Suprapubic skin (tissue), 4 donors: Measurements from ENCODE around the gene ADAM33. TPM values are rescaled to one million over a fixed set of nuclear protein-coding genes. Genes with fewer than 3 reads are reported as not detected.

Source experiments
- DNase-seq, 2 donors: peaks; one replicate each; pipeline ENCODE4 v3.0.0-alpha.2; 2019; ENCODE audit warnings: low spot score in 2 of 2
- H3K27ac ChIP-seq: fragments of 200-600 bp; sonication (generic); one replicate; pipeline ENCODE4 v1.5.1; 2019
- H3K27me3 ChIP-seq: fragments of 200-600 bp; sonication (generic); one replicate; pipeline ENCODE4 v1.5.1; 2019
- H3K36me3 ChIP-seq: fragments of 200-600 bp; sonication (generic); one replicate; pipeline ENCODE4 v1.5.1; 2019
- H3K4me1 ChIP-seq: fragments of 200-600 bp; sonication (generic); one replicate; pipeline ENCODE4 v1.5.1; 2019
- H3K4me3 ChIP-seq: fragments of 200-600 bp; sonication (generic); one replicate; pipeline ENCODE4 v1.5.1; 2019; ENCODE audit warnings: mild to moderate bottlenecking
- H3K9me3 ChIP-seq: fragments of 200-600 bp; sonication (generic); one replicate; pipeline ENCODE4 v1.5.1; 2019
- CTCF ChIP-seq, 2 donors: fragments of 200-600 bp in 1 of 2; fragments of 450-650 bp in 1 of 2; sonication (generic) in 1 of 2; IDR thresholded peaks; one replicate each; pipeline ENCODE4 v1.5.1; 2016 to 2019; ENCODE audit warnings: antibody characterized with exemption in 2 of 2, mild to moderate bottlenecking in 1 of 2, moderate library complexity in 1 of 2
- EP300 ChIP-seq: sonication (generic); formaldehyde crosslinking; IDR thresholded peaks from one replicate; pipeline ENCODE4 v1.6.1; 2017; ENCODE audit warnings: antibody characterized with exemption
- POLR2A ChIP-seq, 2 donors: fragments of 450-650 bp; IDR thresholded peaks; one replicate each; pipeline ENCODE4 v1.6.1; 2017; ENCODE audit warnings: antibody characterized with exemption in 2 of 2, mild to moderate bottlenecking in 2 of 2, moderate library complexity in 2 of 2
- POLR2AphosphoS5 ChIP-seq, 3 donors: sonication (generic); formaldehyde crosslinking; IDR thresholded peaks; one replicate each; pipeline ENCODE4 v1.6.1; 2017; ENCODE audit warnings: antibody characterized with exemption in 3 of 3
- WGBS: methylation state at CpG from one replicate; pipeline ENCODE4 v1.1.5; 2018; 5-methylcytosine and 5-hydroxymethylcytosine counted together
- total RNA-seq, 4 donors: library from RNA; depleted of rRNA; stranded (reverse); fragments of >200 nt; gene quantifications; one replicate each; pipeline ENCODE4 v1.1.0, GENCODE V29; 2016

The ADAM33 gene
- total RNA-seq, 4 donors from 2014 or later: 6.3 to 24.3 (median 13.4) TPM

- H3K27me3 ChIP-seq: no peaks in the 10 kb centered on the region
- WGBS: 84% methylated on average over 5 of the region's 5 CpGs
- no peak overlapping the region for H3K27ac ChIP-seq
- no peak for DNase-seq
- no peaks in the 10 kb centered on the region for H3K4me1 ChIP-seq
- peaks cover 25% of the 10 kb centered on the region for H3K36me3 ChIP-seq
- no peaks in the 10 kb centered on the region for H3K9me3 ChIP-seq
- TF ChIP-seq POLR2AphosphoS5 (IDR thresholded peaks at IDR 0.05) (no peak), EP300 (no peak), CTCF (IDR thresholded peaks at IDR 0.05) (no peak), POLR2A (IDR thresholded peaks at IDR 0.05) (no peak)
- H3K4me3 ChIP-seq: no peak overlapping the region
Measured at GRCh38 chr20:3631534-3631933, 50.3 kb downstream of the ADAM33 start.

- Histone ChIP-seq H3K4me3 (no peak overlapping the region), H3K36me3 (peaks cover 27% of the 10 kb centered on the region), H3K9me3 (no peaks in the 10 kb centered on the region), H3K27ac (no peak overlapping the region), H3K4me1 (no peaks in the 10 kb centered on the region), H3K27me3 (no peaks in the 10 kb centered on the region)
- TF ChIP-seq POLR2A (IDR thresholded peaks at IDR 0.05): no peak
- TF ChIP-seq POLR2AphosphoS5 (IDR thresholded peaks at IDR 0.05): no peak
- TF ChIP-seq EP300: no peak
- TF ChIP-seq CTCF (IDR thresholded peaks at IDR 0.05): no peak
- DNase-seq: no peak
- 96% methylated on average over 8 of the region's 8 CpGs for WGBS
Measured at GRCh38 chr20:3630429-3630828, 51.4 kb downstream of the ADAM33 start.

DNA sequence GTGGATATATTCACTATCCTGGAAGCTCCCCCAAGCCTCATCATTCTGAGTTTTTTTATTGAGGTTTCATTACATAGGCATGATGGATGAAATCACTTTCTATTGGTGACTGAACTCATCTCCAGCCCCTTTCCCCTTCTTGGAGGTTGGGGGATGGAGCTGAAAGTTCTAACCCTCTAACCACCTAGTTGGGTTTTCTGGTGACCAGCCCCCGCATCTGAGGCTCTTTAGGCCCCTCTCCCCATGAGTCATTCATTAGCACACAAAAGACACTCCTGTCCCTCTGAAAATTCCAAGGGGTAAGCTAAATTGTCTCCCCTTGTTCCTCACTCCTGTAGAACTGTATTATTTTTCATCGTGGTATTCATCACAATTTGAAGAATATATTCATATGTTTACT lies 51.9 kb downstream of the ADAM33 start:
- H3K4me1 ChIP-seq: no peaks in the 10 kb centered on the region
- H3K27me3 ChIP-seq: no peaks in the 10 kb centered on the region
- H3K36me3 ChIP-seq: peaks cover 31% of the 10 kb centered on the region
- 94% methylated on average over 2 of the region's 2 CpGs for WGBS
- DNase-seq: no peak
- no peak overlapping the region for H3K4me3 ChIP-seq
- TF ChIP-seq POLR2AphosphoS5 (IDR thresholded peaks at IDR 0.05): no peak
- TF ChIP-seq POLR2A (IDR thresholded peaks at IDR 0.05): no peak
- no peak for TF ChIP-seq CTCF (IDR thresholded peaks at IDR 0.05)
- no peak for TF ChIP-seq EP300
- no peak overlapping the region for H3K27ac ChIP-seq
- H3K9me3 ChIP-seq: no peaks in the 10 kb centered on the region

DNA sequence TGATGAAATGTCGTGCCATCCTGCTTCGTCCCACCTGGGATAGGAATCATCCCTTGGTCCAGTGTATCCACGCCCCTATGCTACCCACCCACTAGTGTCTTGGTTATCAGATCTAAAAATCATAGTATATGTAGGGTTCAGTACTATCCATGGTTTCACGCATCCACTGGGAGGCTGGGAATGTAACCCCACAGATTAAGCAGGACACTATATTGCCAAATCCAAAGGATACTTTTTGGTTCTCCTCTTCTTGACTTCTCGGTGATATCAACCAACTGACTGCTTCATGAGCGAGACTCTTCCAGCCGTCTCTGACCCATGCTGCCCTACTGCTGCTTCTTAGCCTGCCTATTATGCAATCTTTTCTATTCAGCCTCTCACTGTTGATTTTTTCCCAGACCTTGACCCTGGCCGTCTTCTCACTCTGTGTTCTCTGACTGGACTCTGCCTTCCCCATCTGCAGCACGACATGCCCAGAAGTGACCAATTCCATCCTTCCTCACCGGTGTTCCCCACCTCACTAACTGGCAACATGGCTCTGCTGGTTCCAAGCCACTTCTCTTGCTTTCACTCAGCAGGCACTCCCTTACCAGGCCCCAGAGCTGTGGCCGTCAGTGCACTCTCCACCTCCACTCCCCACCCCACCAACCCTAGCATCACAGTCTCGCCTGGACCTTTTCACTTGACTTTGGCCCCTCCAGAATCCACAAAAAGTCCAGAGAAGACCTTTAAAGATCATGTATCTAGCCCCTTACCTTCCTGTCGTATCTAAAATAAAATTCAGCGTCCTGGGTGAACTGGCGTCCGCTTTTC lies 53.1 kb downstream of the ADAM33 start:
- WGBS: 90% methylated on average over 16 of the region's 16 CpGs
- no peaks in the 10 kb centered on the region for H3K27me3 ChIP-seq

More for the DNA sequence above, 53.1 kb downstream of the ADAM33 start:
- H3K4me3 ChIP-seq: no peak overlapping the region
- H3K9me3 ChIP-seq: no peaks in the 10 kb centered on the region
- DNase-seq: no peak
- no peaks in the 10 kb centered on the region for H3K4me1 ChIP-seq
- peaks cover 40% of the 10 kb centered on the region for H3K36me3 ChIP-seq
- TF ChIP-seq CTCF (IDR thresholded peaks at IDR 0.05): no peak
- no peak for TF ChIP-seq EP300
- no peak for TF ChIP-seq POLR2AphosphoS5 (IDR thresholded peaks at IDR 0.05)
- TF ChIP-seq POLR2A (IDR thresholded peaks at IDR 0.05): no peak
- no peak overlapping the region for H3K27ac ChIP-seq
